ENCODE results near the gene ANKRD36C.
"Not testable (repeated sequence)": the region's sequence is repeated elsewhere in the genome, so short reads cannot be mapped to it uniquely, and the experiment has no call there.

ANKRD36C gene

DNA sequence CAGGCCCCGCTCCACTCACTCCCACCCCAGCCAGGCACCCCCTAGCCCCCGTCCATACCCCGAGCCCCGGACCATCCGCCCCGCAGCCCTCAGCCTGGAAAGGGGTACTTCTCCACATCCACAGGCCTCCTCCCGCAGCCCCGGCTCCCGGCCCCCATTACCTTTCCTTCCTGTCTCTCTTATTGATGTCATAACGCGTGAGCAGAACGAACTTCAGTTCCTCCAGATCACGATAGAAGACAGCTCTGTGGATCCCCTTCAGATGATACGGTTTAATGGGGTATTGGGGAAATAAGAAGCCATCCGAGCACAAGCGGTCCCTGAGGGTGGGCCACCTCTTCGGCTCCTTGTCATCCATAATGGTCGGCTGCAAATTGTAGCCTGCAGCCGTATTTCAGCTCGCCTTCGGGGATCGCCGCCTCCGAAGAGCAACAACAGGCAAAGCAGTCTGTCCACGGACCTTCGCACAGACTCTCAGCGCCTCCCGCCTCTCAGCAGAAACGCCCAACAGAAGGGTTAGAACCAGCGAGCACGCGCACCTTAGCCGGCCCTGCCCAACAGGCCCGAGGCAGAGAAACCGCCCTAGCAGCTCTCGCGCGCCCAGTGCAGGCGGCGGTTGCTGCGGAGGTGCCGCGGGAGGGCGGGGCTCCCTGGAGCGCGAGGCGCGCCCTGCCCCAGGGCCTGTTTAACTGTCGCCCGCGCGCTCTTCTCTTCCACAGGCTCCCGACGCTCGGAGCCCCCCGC is at the start of gene ANKRD36C:
Gene ANKRD36C (minus strand): TSS at position 474 of the 744 bp plus-strand sequence. CDS start 116 bp downstream, at position 358.
- not testable (repeated sequence) for H3K79me2 ChIP-seq (ENCODE audit: control insufficient read depth, insufficient read depth, low read length, unreplicated experiment)

DNA sequence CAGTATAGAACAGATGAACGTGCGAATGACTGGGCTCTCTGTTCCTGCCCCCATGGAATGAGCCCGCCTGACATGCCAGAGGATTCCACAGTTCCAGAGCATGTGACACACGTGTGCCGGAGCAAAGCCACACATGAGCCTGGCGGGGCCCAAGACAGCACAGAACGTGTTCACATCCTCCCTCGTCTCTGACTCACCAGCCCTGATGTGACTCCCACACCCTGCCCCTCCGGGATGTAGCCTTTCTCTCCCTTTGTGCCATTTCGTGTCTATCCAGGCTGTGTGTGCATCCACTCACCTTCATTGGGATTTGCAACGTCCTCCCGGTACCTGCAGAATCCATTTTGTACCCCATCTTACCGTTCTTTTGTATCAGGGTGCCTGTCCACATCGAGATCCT is 43.9 kb upstream of the ANKRD36C start:
- H2AFZ ChIP-seq (ENCODE audit: low read length, unreplicated experiment): not testable (repeated sequence)

More for the DNA sequence above, at the start of gene ANKRD36C:
- peak within 1 kb of the TSS; percentile 50 for H3K27ac ChIP-seq (ENCODE audit: low read depth, low read length)
- peak within 1 kb of the TSS; percentile 95 for H2AFZ ChIP-seq (ENCODE audit: low read length, unreplicated experiment)
- peak within 1 kb of the TSS; percentile 89 for H3K4me3 ChIP-seq (ENCODE audit: low read depth, low read length)
- not testable (repeated sequence) for H3K27me3 ChIP-seq (ENCODE audit: insufficient read depth, low read length); H3K4me1 ChIP-seq (ENCODE audit: control insufficient read depth, insufficient read depth, low read length, unreplicated experiment); H3K36me3 ChIP-seq (ENCODE audit: insufficient read depth, low read length)

DNA sequence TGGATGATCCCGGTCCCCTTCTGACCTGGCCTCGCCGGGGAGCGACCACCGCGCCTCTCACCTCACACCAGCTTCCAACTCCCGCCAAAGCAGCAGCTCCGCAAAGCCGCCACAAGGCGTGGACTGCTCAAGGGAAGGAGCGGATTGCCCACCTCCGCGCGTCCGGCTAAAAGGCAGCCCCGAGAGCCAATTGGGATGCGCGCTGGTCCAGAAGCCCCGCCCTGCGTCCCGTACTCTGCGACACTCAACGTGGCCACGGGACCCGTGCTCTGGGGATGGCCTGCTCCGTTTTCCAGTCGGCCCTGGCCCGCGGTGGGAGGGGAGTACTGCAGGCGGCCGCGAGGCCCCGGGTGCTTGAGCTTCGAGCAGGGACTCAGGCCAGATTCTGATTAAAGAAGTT is 43.2 kb upstream of the ANKRD36C start, which contains the start of gene GPAT2:
Gene GPAT2 (minus strand): TSS at position 125 of the 400 bp plus-strand sequence. CDS start 2,557 bp downstream, outside the sequence.
- H3K36me3 ChIP-seq (ENCODE audit: insufficient read depth, low read length); H3K79me2 ChIP-seq (ENCODE audit: control insufficient read depth, insufficient read depth, low read length, unreplicated experiment); H3K4me3 ChIP-seq (ENCODE audit: low read depth, low read length); H3K4me1 ChIP-seq (ENCODE audit: control insufficient read depth, insufficient read depth, low read length, unreplicated experiment); H3K27ac ChIP-seq (ENCODE audit: low read depth, low read length); H3K27me3 ChIP-seq (ENCODE audit: insufficient read depth, low read length); H2AFZ ChIP-seq (ENCODE audit: low read length, unreplicated experiment): not testable (repeated sequence)

More for the DNA sequence above, 43.9 kb upstream of the ANKRD36C start:
- not testable (repeated sequence) for H3K27ac ChIP-seq (ENCODE audit: low read depth, low read length); H3K27me3 ChIP-seq (ENCODE audit: insufficient read depth, low read length); H3K79me2 ChIP-seq (ENCODE audit: control insufficient read depth, insufficient read depth, low read length, unreplicated experiment); H3K4me1 ChIP-seq (ENCODE audit: control insufficient read depth, insufficient read depth, low read length, unreplicated experiment); H3K4me3 ChIP-seq (ENCODE audit: low read depth, low read length); H3K36me3 ChIP-seq (ENCODE audit: insufficient read depth, low read length)

DNA sequence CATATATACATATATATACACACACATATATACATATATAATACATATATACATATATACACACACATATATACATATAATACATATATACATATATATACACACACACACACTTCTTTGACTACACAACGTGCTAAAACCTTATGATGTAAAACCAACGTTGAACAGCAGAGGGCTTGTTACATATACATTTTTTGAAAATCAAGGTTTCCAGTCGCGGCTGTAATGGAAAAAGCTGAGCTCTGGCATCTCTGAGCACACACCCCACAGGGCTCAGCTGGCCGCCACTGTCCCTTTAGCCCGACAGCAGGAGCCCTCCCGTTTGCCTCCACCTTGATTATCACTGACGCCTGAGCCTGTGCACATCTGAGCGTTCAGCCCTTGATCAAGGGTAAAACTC is 42.4 kb upstream of the ANKRD36C start:
- H3K4me1 ChIP-seq (ENCODE audit: control insufficient read depth, insufficient read depth, low read length, unreplicated experiment); H2AFZ ChIP-seq (ENCODE audit: low read length, unreplicated experiment): not testable (repeated sequence)

DNA sequence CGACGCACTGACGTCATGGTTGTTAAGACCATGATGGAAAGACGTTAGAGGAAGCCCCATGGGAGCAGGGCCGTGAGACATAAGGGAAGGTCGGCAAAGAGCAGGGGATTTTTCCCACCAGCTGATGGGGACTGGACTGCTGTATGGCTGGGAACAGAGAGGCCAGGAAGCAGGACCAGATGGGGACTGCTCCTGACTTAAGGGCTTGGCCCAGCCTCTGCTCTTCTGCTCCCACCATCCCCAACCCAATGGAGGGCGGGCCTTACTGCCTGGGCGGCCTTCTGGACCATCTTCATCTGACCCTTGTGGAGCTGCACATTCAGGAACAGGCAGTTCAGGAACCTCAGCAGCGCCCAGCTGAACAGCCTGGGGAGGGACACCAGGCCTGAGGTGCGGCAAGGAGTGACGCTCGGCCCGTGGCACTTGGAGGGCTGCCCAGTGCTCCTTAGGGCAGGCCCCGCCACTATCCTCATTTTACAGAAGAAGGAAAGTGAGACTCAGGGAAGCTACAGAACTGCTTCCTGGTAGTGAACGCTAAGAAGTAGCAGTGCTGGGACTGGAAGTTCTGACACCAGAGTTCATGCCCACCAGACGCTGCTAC is 36.2 kb upstream of the ANKRD36C start:
- not testable (repeated sequence) for H3K4me3 ChIP-seq (ENCODE audit: low read depth, low read length); H3K36me3 ChIP-seq (ENCODE audit: insufficient read depth, low read length); H3K79me2 ChIP-seq (ENCODE audit: control insufficient read depth, insufficient read depth, low read length, unreplicated experiment)

More for the DNA sequence above, 42.4 kb upstream of the ANKRD36C start:
- not testable (repeated sequence) for H3K27me3 ChIP-seq (ENCODE audit: insufficient read depth, low read length); H3K36me3 ChIP-seq (ENCODE audit: insufficient read depth, low read length); H3K27ac ChIP-seq (ENCODE audit: low read depth, low read length); H3K79me2 ChIP-seq (ENCODE audit: control insufficient read depth, insufficient read depth, low read length, unreplicated experiment); H3K4me3 ChIP-seq (ENCODE audit: low read depth, low read length)

DNA sequence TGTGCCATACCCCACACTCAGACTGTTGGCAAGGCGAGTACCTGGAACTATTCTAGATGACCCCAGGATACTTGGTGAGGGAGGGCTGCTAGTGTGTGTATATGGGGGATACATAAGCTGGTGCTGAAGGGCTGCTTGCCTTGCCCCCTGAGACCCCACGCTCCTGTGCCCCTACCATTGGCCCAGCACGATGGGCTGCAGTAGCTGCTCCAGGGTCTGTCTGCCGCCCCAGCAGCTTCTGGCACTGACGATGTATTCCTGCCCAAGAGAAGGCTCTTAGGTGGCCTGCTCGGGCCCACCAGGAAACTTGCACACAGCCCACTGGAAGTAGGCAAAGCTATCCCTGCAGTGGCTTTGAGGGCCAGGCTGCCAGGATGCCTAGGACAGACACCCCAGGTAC is 34.1 kb upstream of the ANKRD36C start:
- H3K79me2 ChIP-seq (ENCODE audit: control insufficient read depth, insufficient read depth, low read length, unreplicated experiment); H3K27me3 ChIP-seq (ENCODE audit: insufficient read depth, low read length); H3K4me3 ChIP-seq (ENCODE audit: low read depth, low read length); H3K27ac ChIP-seq (ENCODE audit: low read depth, low read length); H2AFZ ChIP-seq (ENCODE audit: low read length, unreplicated experiment); H3K36me3 ChIP-seq (ENCODE audit: insufficient read depth, low read length); H3K4me1 ChIP-seq (ENCODE audit: control insufficient read depth, insufficient read depth, low read length, unreplicated experiment): not testable (repeated sequence)

More for the DNA sequence above, 36.2 kb upstream of the ANKRD36C start:
- not testable (repeated sequence) for H2AFZ ChIP-seq (ENCODE audit: low read length, unreplicated experiment); H3K27me3 ChIP-seq (ENCODE audit: insufficient read depth, low read length); H3K4me1 ChIP-seq (ENCODE audit: control insufficient read depth, insufficient read depth, low read length, unreplicated experiment); H3K27ac ChIP-seq (ENCODE audit: low read depth, low read length)

DNA sequence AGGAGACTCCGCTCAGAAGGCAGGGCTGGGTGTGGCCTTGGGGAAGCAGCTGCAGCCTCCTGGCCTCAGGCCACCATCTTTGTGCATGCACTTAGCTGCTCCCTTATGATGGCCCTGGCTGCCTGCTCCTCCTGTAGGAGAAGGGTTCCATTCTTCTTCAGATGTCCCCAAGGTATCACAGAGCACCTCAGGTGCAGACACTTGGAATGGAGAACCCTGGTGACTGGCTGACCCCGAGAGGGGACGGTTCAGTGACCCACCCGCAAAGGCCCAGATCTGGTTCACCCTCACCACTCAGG is 33.5 kb upstream of the ANKRD36C start:
- no peaks in the 10 kb centered on the region for H3K36me3 ChIP-seq (ENCODE audit: insufficient read depth, low read length)
- no peaks in the 10 kb centered on the region for H3K4me1 ChIP-seq (ENCODE audit: control insufficient read depth, insufficient read depth, low read length, unreplicated experiment)
- H3K27ac ChIP-seq (ENCODE audit: low read depth, low read length): no peak overlapping the region
- H3K27me3 ChIP-seq (ENCODE audit: insufficient read depth, low read length): no peaks in the 10 kb centered on the region
- no peak overlapping the region for H3K4me3 ChIP-seq (ENCODE audit: low read depth, low read length)
- no peak overlapping the region for H2AFZ ChIP-seq (ENCODE audit: low read length, unreplicated experiment)
- H3K79me2 ChIP-seq (ENCODE audit: control insufficient read depth, insufficient read depth, low read length, unreplicated experiment): no peaks in the 10 kb centered on the region

DNA sequence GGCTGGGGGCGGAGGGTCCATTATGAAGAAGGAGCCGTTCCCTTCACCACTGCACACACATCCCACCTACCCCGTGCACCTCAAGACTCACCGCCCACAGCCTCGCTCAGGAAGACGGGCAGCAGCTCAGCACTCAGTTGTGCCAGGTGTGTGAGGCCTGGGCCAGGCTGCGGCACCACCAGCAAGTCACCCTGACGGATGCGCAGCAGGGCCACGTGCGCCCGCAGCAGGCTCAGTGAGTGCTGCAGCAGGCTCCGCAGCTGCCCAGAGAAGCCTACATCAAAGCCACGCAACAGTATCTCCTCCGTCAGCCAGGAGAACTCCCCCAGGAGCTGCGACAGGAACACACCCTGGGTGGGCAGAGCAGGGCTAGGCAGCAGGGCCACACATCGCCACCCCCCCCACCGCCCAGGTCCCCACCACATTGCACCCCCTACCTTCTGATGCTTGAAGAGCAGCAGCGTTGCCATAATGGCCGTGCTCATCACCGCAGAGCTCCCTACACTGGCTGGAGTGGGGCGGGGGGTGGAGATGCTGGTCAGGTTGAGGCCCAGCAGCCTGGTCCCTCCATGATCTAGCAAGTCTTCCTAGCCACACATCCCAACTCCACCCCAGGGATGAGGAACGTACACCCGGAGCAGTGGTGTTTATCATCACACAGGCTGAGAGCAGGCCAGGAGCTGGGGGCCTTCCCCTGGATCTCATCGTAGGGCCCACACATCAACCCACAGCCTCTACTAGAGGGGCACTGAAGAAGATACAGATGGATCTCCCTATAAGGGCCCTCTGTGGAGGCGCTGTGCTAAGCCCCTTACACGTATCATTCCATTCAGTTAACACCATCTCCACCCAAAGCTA is 32.9 kb upstream of the ANKRD36C start:
- Histone ChIP-seq H3K4me1 (ENCODE audit: control insufficient read depth, insufficient read depth, low read length, unreplicated experiment) (no peaks in the 10 kb centered on the region), H3K27ac (ENCODE audit: low read depth, low read length) (no peak overlapping the region), H3K4me3 (ENCODE audit: low read depth, low read length) (no peak overlapping the region), H3K36me3 (ENCODE audit: insufficient read depth, low read length) (no peaks in the 10 kb centered on the region), H3K79me2 (ENCODE audit: control insufficient read depth, insufficient read depth, low read length, unreplicated experiment) (no peaks in the 10 kb centered on the region), H3K27me3 (ENCODE audit: insufficient read depth, low read length) (no peaks in the 10 kb centered on the region), H2AFZ (ENCODE audit: low read length, unreplicated experiment) (no peak overlapping the region)

DNA sequence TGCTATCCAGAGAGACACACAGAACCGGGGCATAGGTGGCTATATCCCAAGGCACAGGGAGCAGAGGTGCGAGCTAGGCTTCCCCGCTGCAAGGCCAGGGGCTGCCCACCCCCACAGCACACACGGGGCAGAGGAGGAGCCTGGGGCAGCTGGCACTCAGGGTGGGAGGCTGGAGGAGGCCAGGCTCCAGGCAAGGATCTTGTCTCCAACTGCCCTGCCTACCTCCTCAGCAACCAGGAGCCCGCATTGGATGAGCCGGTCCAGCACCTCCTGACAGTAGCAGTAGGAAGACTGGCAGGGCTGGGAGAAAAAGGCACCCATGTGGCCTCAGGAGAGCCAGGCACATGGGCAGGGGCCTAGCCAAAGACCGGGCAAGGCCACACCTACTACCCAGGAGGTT is 32.1 kb upstream of the ANKRD36C start:
- not testable (repeated sequence) for H3K79me2 ChIP-seq (ENCODE audit: control insufficient read depth, insufficient read depth, low read length, unreplicated experiment); H3K27ac ChIP-seq (ENCODE audit: low read depth, low read length); H3K36me3 ChIP-seq (ENCODE audit: insufficient read depth, low read length); H2AFZ ChIP-seq (ENCODE audit: low read length, unreplicated experiment); H3K4me1 ChIP-seq (ENCODE audit: control insufficient read depth, insufficient read depth, low read length, unreplicated experiment); H3K27me3 ChIP-seq (ENCODE audit: insufficient read depth, low read length); H3K4me3 ChIP-seq (ENCODE audit: low read depth, low read length)

DNA sequence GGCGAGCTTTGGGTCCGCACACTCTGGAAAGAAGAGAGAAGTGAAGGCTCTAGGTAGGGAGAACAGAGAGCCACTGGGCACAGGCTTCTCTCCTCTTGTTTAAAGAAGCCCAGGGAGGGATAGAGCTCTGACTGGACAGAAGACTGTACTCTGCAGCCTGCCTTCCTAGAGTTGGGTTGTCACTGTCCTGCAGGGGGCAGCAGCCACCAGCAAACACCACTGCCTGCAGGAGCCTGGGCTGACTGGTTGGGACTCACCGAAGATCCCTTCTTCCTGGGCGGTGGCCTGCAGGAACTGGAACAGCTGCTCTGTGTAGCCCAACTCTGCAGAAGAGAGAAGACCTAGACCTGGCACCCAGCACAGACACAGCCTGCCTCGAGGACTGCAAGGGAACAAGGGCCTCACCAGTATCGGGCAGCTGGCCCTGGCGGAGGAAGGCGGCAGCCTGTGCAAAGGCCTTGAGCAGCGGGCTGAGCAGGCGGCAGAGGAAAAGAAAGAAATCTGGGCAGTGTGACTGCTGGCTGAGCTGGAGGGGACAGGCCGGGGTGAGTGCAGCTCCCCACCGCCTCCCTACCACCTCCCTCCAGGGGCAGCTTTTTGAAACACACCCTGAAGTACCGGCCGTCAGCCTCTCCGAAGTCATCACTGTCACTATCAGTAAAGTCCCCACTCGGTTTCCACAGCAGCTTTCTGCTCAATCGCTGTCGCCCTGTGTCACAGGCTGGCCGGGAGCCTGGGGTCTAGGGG is 31.2 kb upstream of the ANKRD36C start:
- H2AFZ ChIP-seq (ENCODE audit: low read length, unreplicated experiment); H3K27ac ChIP-seq (ENCODE audit: low read depth, low read length); H3K79me2 ChIP-seq (ENCODE audit: control insufficient read depth, insufficient read depth, low read length, unreplicated experiment); H3K4me3 ChIP-seq (ENCODE audit: low read depth, low read length); H3K4me1 ChIP-seq (ENCODE audit: control insufficient read depth, insufficient read depth, low read length, unreplicated experiment); H3K27me3 ChIP-seq (ENCODE audit: insufficient read depth, low read length); H3K36me3 ChIP-seq (ENCODE audit: insufficient read depth, low read length): not testable (repeated sequence)
